Tibial nerve (tissue), 4 donors: Measurements from ENCODE around the gene TBC1D24. TPM values are rescaled to one million over a fixed set of nuclear protein-coding genes. Genes with fewer than 3 reads are reported as not detected.
A peak's percentile ranks its signal among the peaks of the same experiment; 100 is the strongest.

Source experiments
- DNase-seq, 2 donors: peaks; one replicate each; pipeline ENCODE4 v3.0.0-alpha.2; 2019; ENCODE audit warnings: low spot score in 2 of 2
- H3K27ac ChIP-seq, 4 donors: fragments of 200-600 bp; sonication (generic) in 3 of 4; one replicate each; pipeline ENCODE4 v1.5.1; 2017 to 2019; ENCODE audit warnings: mild to moderate bottlenecking in 1 of 4
- H3K27me3 ChIP-seq, 2 donors: fragments of 200-600 bp; sonication (generic) in 1 of 2; one replicate each; pipeline versions ENCODE4 v1.5.1 to v1.6.0; 2017 to 2019
- H3K36me3 ChIP-seq, 3 donors: fragments of 200-600 bp; sonication (generic); one replicate each; pipeline ENCODE4 v1.5.1; 2018 to 2019
- H3K4me1 ChIP-seq, 4 donors: fragments of 200-600 bp; sonication (generic) in 3 of 4; one replicate each; pipeline ENCODE4 v1.5.1; 2017 to 2019
- H3K4me3 ChIP-seq, 4 donors: fragments of 200-600 bp; sonication (generic) in 3 of 4; one replicate each; pipeline ENCODE4 v1.5.1; 2017 to 2019; ENCODE audit warnings: mild to moderate bottlenecking in 1 of 4, moderate library complexity in 1 of 4
- H3K9me3 ChIP-seq, 4 donors: fragments of 200-600 bp; sonication (generic) in 3 of 4; one replicate each; pipeline ENCODE4 v1.5.1; 2017 to 2019
- CTCF ChIP-seq, 5 experiments: fragments of 200-600 bp in 3 of 5; fragments of 450-650 bp in 2 of 5; sonication (generic) in 3 of 5; IDR thresholded peaks; one replicate each; pipeline ENCODE4 v1.5.1; 2016 to 2019; ENCODE audit warnings: antibody characterized with exemption in 5 of 5, mild to moderate bottlenecking in 3 of 5, moderate library complexity in 2 of 5
- EP300 ChIP-seq, 2 donors: sonication (generic); formaldehyde crosslinking; IDR thresholded peaks; one replicate each; pipeline ENCODE4 v1.6.1; 2017; ENCODE audit warnings: antibody characterized with exemption in 2 of 2, mild to moderate bottlenecking in 1 of 2
- POLR2A ChIP-seq, 2 donors: fragments of 450-650 bp; IDR thresholded peaks; one replicate each; pipeline ENCODE4 v1.6.1; 2017; ENCODE audit warnings: antibody characterized with exemption in 2 of 2, mild to moderate bottlenecking in 2 of 2, moderate library complexity in 2 of 2
- whole genome bisulfite sequencing, 2 donors: methylation state at CpG; one replicate each; pipeline ENCODE4 v1.1.5; 2018; 5-methylcytosine and 5-hydroxymethylcytosine counted together
- total RNA-seq, 4 donors: library from RNA; depleted of rRNA; stranded (reverse); fragments of >200 nt; gene quantifications; one replicate each; pipeline ENCODE4 v1.1.0, GENCODE V29; 2016

Gene TBC1D24
- total RNA-seq, 4 donors from 2014 or later, result 12.0 to 18.3 (median 16.3) TPM

GRCh38 chr16:2512735-2513404 is 37.9 kb downstream of the TBC1D24 start:
- WGBS, 2 donors, result 31 to 41% methylated on average over 13 to 15 of the region's 15 CpGs
- no peak for TF ChIP-seq CTCF (IDR thresholded peaks at IDR 0.05)
- TF ChIP-seq POLR2A (IDR thresholded peaks at IDR 0.05), result no peak
- no peak for TF ChIP-seq EP300 (IDR thresholded peaks at IDR 0.05)
- Histone ChIP-seq H3K27me3 (no peaks in the 10 kb centered on the region), H3K4me3 (peak overlapping the region; percentile 36 to 99 (median 94)), H3K9me3 (no peaks in the 10 kb centered on the region), H3K27ac (peak overlapping the region; percentile 92 to 100 (median 98)), H3K4me1 (peaks cover 0 to 56% (median 36%) of the 10 kb centered on the region in 4 donors), H3K36me3 (peaks cover 0 to 4% (median 0%) of the 10 kb centered on the region in 3 donors)
- DNase-seq, result no peak

GRCh38 chr16:2513405-2514332 is 38.7 kb downstream of the TBC1D24 start, which contains the start of gene ATP6V0C:
Gene ATP6V0C, plus strand, starts transcription at chr16:2513952. Its CDS starts 152 bp downstream, at chr16:2514104.
- TF ChIP-seq EP300 (IDR thresholded peaks at IDR 0.05) (peak in 1 of 2 donors; percentile 94), POLR2A (IDR thresholded peaks at IDR 0.05) (peak; percentile 77 to 94), CTCF (IDR thresholded peaks at IDR 0.05) (peak in 2 of 5 experiments; percentile 43 to 61)
- H3K4me3 ChIP-seq, result peak within 1 kb of the TSS; percentile 89 to 99 (median 94)
- peaks cover 0 to 4% (median 0%) of the 10 kb centered on the region in 3 donors for H3K36me3 ChIP-seq
- peak; percentile 93 for DNase-seq
- no peaks in the 10 kb centered on the region for H3K9me3 ChIP-seq
- H3K4me1 ChIP-seq, result peaks cover 0 to 64% (median 44%) of the 10 kb centered on the region in 4 donors
- H3K27ac ChIP-seq, result peak within 1 kb of the TSS; percentile 92 to 100 (median 98)
- 0 to 1% methylated on average over 29 to 41 of the region's 122 CpGs for WGBS, 2 donors
- no peaks in the 10 kb centered on the region for H3K27me3 ChIP-seq

- H3K4me1 ChIP-seq, result peaks cover 0 to 73% (median 53%) of the 10 kb centered on the region in 4 donors
- no peak for DNase-seq
- peak overlapping the region; percentile 92 to 100 (median 98) for H3K27ac ChIP-seq
- peak overlapping the region; percentile 89 to 99 (median 94) for H3K4me3 ChIP-seq
- WGBS, 2 donors, result 0 to 1% methylated on average over 11 to 53 of the region's 63 CpGs
- H3K36me3 ChIP-seq, result peaks cover 0 to 9% (median 0%) of the 10 kb centered on the region in 3 donors
- no peaks in the 10 kb centered on the region for H3K9me3 ChIP-seq
- TF ChIP-seq EP300 (IDR thresholded peaks at IDR 0.05), result no peak
- TF ChIP-seq CTCF (IDR thresholded peaks at IDR 0.05), result no peak
- no peak for TF ChIP-seq POLR2A (IDR thresholded peaks at IDR 0.05)
- no peaks in the 10 kb centered on the region for H3K27me3 ChIP-seq
Measured at GRCh38 chr16:2514333-2515179, 39.6 kb downstream of the TBC1D24 start.

- H3K27ac ChIP-seq, result peak overlapping the region; percentile 92 to 100 (median 98)
- H3K4me1 ChIP-seq, result peaks cover 0 to 77% (median 57%) of the 10 kb centered on the region in 4 donors
- H3K27me3 ChIP-seq, result no peaks in the 10 kb centered on the region
- TF ChIP-seq EP300 (IDR thresholded peaks at IDR 0.05) (no peak), POLR2A (IDR thresholded peaks at IDR 0.05) (no peak), CTCF (IDR thresholded peaks at IDR 0.05) (no peak)
- H3K36me3 ChIP-seq, result peaks cover 0 to 11% (median 0%) of the 10 kb centered on the region in 3 donors
- H3K9me3 ChIP-seq, result no peaks in the 10 kb centered on the region
- H3K4me3 ChIP-seq, result peak overlapping the region; percentile 77 to 99 (median 94)
- no peak for DNase-seq
- 19 to 24% methylated on average over 12 to 14 of the region's 14 CpGs for WGBS, 2 donors
Measured at GRCh38 chr16:2515180-2515851, 40.4 kb downstream of the TBC1D24 start.
